Body of pancreas (tissue), 4 donors: ENCODE results near the gene SYNE1.

Experiments
- CTCF ChIP-seq, 7 experiments: fragments of 450-650 bp in 4 of 7; fragments of 200-600 bp in 3 of 7; sonication (generic) in 3 of 7; IDR thresholded peaks; one replicate each; pipeline ENCODE4 v1.5.1; 2016 to 2019; ENCODE audit warnings: antibody characterized with exemption in 7 of 7
- POLR2A ChIP-seq, 3 donors: fragments of 450-650 bp; IDR thresholded peaks; one replicate each; pipeline ENCODE4 v1.6.1; 2016; ENCODE audit warnings: antibody characterized with exemption in 3 of 3, mild to moderate bottlenecking in 2 of 3

DNA sequence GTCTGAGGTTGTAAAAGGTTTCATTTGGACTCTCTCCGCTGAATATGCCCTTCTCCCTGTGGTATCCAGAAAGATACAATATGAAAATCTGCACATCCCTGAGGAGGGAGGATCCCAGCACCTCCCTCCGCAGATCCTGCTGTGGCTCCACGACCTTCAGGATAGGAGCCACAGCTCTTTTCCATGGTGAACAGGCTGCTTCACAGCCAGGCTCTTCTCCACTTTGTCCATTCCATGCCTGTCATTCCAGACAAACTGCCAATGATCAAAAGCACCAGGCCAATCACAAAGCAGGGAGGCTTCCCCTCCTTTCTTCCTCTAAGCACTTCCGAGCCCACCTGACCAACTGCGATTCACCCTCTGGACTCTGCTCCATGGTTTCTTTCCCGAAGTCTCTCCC is 489.9 kb downstream of the SYNE1 start:
- TF ChIP-seq CTCF (IDR thresholded peaks at IDR 0.05): no peak
- no peak for TF ChIP-seq POLR2A (IDR thresholded peaks at IDR 0.05)
